ENCODE data around the gene CABCOCO1.
"Not testable (repeated sequence)": the region's sequence is repeated elsewhere in the genome, so short reads cannot be mapped to it uniquely, and the experiment has no call there.

CABCOCO1 gene

DNA sequence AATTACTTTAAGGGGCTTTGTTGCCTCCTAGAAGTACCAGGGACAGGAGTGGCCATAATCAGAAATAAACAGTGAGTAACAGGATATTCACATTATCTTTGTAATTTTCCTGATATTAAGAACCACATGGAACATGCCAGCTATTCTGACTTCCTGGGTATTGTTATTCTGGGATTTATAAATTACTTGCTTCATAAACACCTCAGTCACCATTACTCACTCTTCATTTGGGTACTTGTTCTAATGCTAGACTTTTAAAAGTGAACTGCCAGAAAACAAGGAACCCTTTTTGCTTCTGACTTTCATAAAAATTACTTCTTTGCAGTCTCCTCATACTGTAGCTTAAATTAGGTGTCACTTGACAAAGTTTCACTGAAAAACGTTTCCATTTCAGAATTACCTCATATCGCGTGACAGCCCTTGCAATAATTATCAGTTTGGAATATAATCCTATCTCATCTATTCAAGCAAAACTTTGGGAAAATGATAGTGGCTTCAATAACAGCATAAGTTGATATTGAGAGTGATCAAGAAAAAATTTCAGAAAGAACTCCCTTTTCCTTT lies 29.8 kb downstream of the CABCOCO1 start:
- TF ChIP-seq, protein P1, sequence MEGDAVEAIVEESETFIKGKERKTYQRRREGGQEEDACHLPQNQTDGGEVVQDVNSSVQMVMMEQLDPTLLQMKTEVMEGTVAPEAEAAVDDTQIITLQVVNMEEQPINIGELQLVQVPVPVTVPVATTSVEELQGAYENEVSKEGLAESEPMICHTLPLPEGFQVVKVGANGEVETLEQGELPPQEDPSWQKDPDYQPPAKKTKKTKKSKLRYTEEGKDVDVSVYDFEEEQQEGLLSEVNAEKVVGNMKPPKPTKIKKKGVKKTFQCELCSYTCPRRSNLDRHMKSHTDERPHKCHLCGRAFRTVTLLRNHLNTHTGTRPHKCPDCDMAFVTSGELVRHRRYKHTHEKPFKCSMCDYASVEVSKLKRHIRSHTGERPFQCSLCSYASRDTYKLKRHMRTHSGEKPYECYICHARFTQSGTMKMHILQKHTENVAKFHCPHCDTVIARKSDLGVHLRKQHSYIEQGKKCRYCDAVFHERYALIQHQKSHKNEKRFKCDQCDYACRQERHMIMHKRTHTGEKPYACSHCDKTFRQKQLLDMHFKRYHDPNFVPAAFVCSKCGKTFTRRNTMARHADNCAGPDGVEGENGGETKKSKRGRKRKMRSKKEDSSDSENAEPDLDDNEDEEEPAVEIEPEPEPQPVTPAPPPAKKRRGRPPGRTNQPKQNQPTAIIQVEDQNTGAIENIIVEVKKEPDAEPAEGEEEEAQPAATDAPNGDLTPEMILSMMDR (IDR thresholded peaks at IDR 0.05; ENCODE audit: extremely low read depth, missing control alignments): no peak
- no peak for DNase-seq (ENCODE audit: low spot score)

GRCh38 chr10:61698968-61699655 lies 36.4 kb downstream of the CABCOCO1 start:
- DNase-seq (ENCODE audit: low spot score): no peak
- TF ChIP-seq, protein P1 (IDR thresholded peaks at IDR 0.05; ENCODE audit: extremely low read depth, missing control alignments): no peak

DNA sequence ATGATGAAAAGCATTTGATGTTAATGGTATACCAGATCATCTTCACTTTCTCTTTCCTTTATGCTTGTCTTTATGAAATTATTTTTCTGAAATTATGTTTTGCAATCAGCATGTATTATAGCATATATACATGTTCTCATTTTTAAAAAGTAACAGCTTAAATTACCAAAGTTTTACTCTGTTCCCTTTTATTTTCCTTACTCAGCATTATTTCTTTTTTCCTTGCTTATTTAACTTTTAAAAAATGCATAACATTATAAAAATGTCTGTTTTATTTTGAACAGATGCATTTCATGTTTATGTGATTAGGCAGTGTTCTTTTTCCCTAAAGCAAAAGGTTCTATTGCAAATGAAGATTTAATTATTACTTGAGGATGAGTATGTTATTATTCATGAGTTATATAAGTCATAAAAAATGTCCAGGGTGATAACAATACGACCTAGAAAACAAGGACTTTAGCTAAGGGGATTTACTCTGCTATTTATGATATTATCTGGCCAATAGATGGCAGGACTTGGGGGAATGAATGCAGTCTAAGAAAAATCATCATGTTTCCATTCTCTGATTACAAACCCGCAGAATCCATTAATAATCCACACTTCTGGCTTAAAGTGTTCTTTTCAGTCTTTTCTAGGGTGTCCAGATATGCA lies 38.5 kb downstream of the CABCOCO1 start:
- TF ChIP-seq, protein P1 (IDR thresholded peaks at IDR 0.05; ENCODE audit: extremely low read depth, missing control alignments): no peak
- DNase-seq (ENCODE audit: low spot score): no peak

DNA sequence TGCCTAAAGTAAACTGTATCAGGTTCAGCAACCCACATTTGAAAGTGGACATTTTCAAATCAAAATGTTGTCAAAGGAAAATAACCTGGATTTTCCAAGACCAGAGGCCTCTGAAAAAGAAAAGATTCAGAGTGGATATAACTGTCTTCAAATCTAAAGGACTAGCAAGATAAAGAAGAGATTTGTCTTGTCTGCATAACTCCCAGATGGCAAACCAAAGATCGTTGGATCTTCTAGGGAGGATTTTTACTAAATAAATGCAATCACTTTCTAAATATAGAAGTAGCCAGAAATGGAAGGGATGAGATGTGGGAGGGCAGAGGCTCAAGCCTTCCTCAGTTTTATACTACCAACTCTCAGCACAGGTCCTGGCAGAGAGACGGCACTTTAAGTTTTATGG lies 39.0 kb downstream of the CABCOCO1 start:
- TF ChIP-seq, protein P1 (IDR thresholded peaks at IDR 0.05; ENCODE audit: extremely low read depth, missing control alignments): no peak
- no peak for DNase-seq (ENCODE audit: low spot score)

GRCh38 chr10:61702584-61702983 lies 39.9 kb downstream of the CABCOCO1 start:
- no peak for DNase-seq (ENCODE audit: low spot score)
- TF ChIP-seq, protein P1 (IDR thresholded peaks at IDR 0.05; ENCODE audit: extremely low read depth, missing control alignments): no peak

DNA sequence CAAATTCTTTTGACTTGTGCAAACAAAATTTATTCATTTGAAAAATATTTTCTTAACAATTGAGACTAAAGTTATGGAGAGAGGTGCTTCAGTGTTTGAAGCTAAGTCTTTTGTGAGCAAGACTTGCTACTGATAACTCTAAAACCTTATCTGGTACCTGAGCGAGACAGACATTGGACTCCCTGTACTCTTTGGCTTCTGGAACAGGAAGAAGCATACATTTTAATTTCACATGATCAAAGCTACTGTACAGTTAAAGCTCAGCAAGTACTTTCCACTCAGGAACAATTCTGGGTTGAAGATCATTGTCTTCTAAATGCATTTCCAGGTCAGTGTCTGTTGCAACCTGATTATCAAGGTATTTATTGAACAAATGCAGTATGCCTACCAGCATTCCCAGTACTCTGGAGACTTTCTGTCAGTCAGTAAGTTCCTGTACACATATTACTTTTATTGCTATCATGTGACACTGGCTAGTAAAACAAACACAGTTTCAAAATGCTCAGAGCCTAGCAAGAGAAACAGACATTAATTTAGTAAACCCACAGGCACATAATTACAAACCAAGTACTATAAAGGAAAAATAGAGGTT lies 42.4 kb downstream of the CABCOCO1 start:
- no peak for DNase-seq (ENCODE audit: low spot score)
- TF ChIP-seq, protein P1 (IDR thresholded peaks at IDR 0.05; ENCODE audit: extremely low read depth, missing control alignments): no peak

DNA sequence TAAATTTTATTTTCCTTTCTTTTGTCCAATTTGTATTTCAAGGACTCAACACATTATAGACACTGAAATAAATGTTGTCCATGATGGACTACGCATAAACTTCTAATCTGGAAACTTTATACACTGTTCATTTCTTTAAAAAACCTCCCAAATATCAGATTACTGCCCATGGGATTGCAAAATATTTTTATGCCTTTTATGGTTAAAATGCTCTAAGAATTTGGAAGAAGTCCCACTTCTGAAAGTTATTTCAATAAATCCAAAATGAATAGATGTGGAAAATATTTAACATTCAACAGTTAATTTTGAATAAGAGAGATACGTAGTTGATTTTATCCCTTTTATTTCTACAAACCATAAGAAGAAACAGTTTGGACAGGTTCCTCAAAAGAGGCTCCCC lies 46.1 kb downstream of the CABCOCO1 start:
- no peak for DNase-seq (ENCODE audit: low spot score)
- TF ChIP-seq, protein P1 (IDR thresholded peaks at IDR 0.05; ENCODE audit: extremely low read depth, missing control alignments): no peak

DNA sequence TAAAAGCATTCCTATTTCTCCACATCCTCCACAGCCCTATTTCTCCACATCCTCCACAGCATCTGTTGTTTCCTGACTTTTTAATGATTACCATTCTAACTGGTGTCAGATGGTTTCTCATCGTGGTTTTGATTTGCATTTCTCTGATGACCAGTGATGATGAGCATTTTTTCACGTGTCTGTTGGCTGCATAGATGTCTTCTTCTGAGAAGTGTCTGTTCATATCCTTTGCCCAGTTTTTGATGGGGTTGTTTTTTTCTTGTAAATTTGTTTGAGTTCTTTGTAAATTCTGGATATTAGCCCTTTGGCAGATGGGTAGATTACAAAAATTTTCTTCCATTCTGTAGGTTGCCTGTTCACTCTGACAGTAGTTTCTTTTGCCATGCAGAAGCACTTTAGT lies 49.4 kb downstream of the CABCOCO1 start:
- DNase-seq (ENCODE audit: low spot score): not testable (repeated sequence)

DNA sequence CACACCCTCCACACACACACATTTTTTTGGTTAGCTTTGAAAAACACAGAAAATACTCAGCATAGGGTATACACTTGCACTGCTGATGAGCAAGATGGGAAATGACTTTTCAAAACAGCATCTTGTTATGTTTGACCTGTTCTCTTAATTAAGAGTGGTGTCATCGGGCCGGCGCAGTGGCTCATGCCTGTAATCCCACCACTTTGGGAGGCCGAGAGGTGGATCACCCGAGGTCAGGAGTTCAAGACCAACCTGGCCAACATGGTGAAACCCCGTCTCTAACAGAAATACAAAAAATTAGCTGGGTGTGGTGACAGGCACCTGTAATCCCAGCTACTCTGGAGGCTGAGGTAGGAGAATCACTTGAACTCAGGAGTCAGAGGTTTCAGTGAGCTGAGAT lies 56.7 kb downstream of the CABCOCO1 start:
- DNase-seq (ENCODE audit: low spot score): not testable (repeated sequence)

Measured in GM20000 (cell line).